Measurements from ENCODE around the gene CYP24A1. TPM values are rescaled to one million over a fixed set of nuclear protein-coding genes. Genes with fewer than 3 reads are reported as not detected.

The CYP24A1 gene
- total RNA-seq, 3 donors from 2014 or later (not counting 1 experiment from before 2014, with no cell fraction given): 0.12 TPM; not detected in 2

DNA sequence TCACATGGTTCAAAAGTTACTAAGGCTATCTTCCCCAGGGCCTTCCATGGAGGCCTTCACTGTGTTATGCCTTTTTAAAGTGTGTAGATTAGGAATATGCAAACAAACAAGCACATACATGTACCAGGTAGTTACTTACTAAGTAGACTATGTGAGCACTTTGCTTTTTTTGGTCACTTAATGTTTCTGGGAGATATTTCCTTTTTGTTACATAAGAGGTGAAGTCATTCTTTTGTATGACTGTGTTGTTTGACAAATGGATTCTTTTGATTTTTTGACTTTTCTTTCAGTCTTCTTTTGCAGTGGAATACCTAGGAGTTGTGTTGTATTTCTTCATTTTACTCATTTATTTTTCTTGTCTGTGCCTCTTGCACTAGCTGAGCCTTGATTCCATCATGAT is 63.7 kb downstream of the CYP24A1 start:
- ATAC-seq: no peak
- no peaks in the 10 kb centered on the region for H3K9me3 Mint-ChIP-seq
- no peak overlapping the region for H3K4me3 ChIP-seq (ENCODE audit: low read length)

GRCh38 chr20:54108817-54109216 is 65.0 kb downstream of the CYP24A1 start:
- Histone ChIP-seq H3K4me1 (ENCODE audit: control insufficient read depth, insufficient read depth, low read length) (no peaks in the 10 kb centered on the region), H3K9me3 (ENCODE audit: control insufficient read depth, insufficient read depth, low read length) (no peaks in the 10 kb centered on the region), H3K27me3 (ENCODE audit: control insufficient read depth, insufficient read depth, low read length) (no peaks in the 10 kb centered on the region), H3K27ac (ENCODE audit: low read length) (no peak overlapping the region), H3K4me3 (ENCODE audit: low read length) (no peak overlapping the region), H3K36me3 (ENCODE audit: control insufficient read depth, insufficient read depth, low read length) (no peaks in the 10 kb centered on the region)
- Mint-ChIP-seq H3K9me3 (no peaks in the 10 kb centered on the region), H3K4me3 (no peak overlapping the region), H3K4me1 (no peaks in the 10 kb centered on the region), H3K36me3 (no peaks in the 10 kb centered on the region), H3K27me3 (ENCODE audit: low read depth in 2 of 2) (peaks cover 0 to 6% of the 10 kb centered on the region in 2 donors), H3K27ac (no peak overlapping the region)
- intact Hi-C loops (cut with micrococcal nuclease): no loop called here
- DNase-seq (no peak), ATAC-seq (no peak)
- TF ChIP-seq, protein P1, sequence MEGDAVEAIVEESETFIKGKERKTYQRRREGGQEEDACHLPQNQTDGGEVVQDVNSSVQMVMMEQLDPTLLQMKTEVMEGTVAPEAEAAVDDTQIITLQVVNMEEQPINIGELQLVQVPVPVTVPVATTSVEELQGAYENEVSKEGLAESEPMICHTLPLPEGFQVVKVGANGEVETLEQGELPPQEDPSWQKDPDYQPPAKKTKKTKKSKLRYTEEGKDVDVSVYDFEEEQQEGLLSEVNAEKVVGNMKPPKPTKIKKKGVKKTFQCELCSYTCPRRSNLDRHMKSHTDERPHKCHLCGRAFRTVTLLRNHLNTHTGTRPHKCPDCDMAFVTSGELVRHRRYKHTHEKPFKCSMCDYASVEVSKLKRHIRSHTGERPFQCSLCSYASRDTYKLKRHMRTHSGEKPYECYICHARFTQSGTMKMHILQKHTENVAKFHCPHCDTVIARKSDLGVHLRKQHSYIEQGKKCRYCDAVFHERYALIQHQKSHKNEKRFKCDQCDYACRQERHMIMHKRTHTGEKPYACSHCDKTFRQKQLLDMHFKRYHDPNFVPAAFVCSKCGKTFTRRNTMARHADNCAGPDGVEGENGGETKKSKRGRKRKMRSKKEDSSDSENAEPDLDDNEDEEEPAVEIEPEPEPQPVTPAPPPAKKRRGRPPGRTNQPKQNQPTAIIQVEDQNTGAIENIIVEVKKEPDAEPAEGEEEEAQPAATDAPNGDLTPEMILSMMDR (IDR thresholded peaks at IDR 0.05): no peak
- WGBS (ENCODE audit: insufficient coverage): no CpG with 5 or more reads among the region's 1 CpG

More for the DNA sequence above, 63.7 kb downstream of the CYP24A1 start:
- H3K27me3 Mint-ChIP-seq (ENCODE audit: low read depth in 2 of 2): peaks cover 0 to 1% of the 10 kb centered on the region in 2 donors
- H3K36me3 Mint-ChIP-seq: no peaks in the 10 kb centered on the region
- Histone ChIP-seq H3K36me3 (ENCODE audit: control insufficient read depth, insufficient read depth, low read length) (no peaks in the 10 kb centered on the region), H3K27me3 (ENCODE audit: control insufficient read depth, insufficient read depth, low read length) (no peaks in the 10 kb centered on the region), H3K9me3 (ENCODE audit: control insufficient read depth, insufficient read depth, low read length) (no peaks in the 10 kb centered on the region), H3K4me1 (ENCODE audit: control insufficient read depth, insufficient read depth, low read length) (no peaks in the 10 kb centered on the region), H3K27ac (ENCODE audit: low read length) (no peak overlapping the region)
- no peak overlapping the region for H3K27ac Mint-ChIP-seq
- no peak for DNase-seq
- TF ChIP-seq, protein P1 (IDR thresholded peaks at IDR 0.05): no peak
- H3K4me1 Mint-ChIP-seq: no peaks in the 10 kb centered on the region
- no peak overlapping the region for H3K4me3 Mint-ChIP-seq
- intact Hi-C loops (cut with micrococcal nuclease): no loop called here

GRCh38 chr20:54108326-54108642 is 65.5 kb downstream of the CYP24A1 start:
- DNase-seq (no peak), ATAC-seq (no peak)
- Histone ChIP-seq H3K36me3 (ENCODE audit: control insufficient read depth, insufficient read depth, low read length) (no peaks in the 10 kb centered on the region), H3K4me1 (ENCODE audit: control insufficient read depth, insufficient read depth, low read length) (no peaks in the 10 kb centered on the region), H3K9me3 (ENCODE audit: control insufficient read depth, insufficient read depth, low read length) (no peaks in the 10 kb centered on the region), H3K27me3 (ENCODE audit: control insufficient read depth, insufficient read depth, low read length) (no peaks in the 10 kb centered on the region), H3K27ac (ENCODE audit: low read length) (no peak overlapping the region), H3K4me3 (ENCODE audit: low read length) (no peak overlapping the region)
- intact Hi-C loops (cut with micrococcal nuclease): no loop called here
- Mint-ChIP-seq H3K4me3 (no peak overlapping the region), H3K27me3 (ENCODE audit: low read depth in 2 of 2) (peaks cover 0 to 6% of the 10 kb centered on the region in 2 donors), H3K36me3 (no peaks in the 10 kb centered on the region), H3K9me3 (no peaks in the 10 kb centered on the region), H3K4me1 (peaks cover 0 to 2% of the 10 kb centered on the region in 2 donors), H3K27ac (no peak overlapping the region)
- TF ChIP-seq, protein P1 (IDR thresholded peaks at IDR 0.05): no peak

DNA sequence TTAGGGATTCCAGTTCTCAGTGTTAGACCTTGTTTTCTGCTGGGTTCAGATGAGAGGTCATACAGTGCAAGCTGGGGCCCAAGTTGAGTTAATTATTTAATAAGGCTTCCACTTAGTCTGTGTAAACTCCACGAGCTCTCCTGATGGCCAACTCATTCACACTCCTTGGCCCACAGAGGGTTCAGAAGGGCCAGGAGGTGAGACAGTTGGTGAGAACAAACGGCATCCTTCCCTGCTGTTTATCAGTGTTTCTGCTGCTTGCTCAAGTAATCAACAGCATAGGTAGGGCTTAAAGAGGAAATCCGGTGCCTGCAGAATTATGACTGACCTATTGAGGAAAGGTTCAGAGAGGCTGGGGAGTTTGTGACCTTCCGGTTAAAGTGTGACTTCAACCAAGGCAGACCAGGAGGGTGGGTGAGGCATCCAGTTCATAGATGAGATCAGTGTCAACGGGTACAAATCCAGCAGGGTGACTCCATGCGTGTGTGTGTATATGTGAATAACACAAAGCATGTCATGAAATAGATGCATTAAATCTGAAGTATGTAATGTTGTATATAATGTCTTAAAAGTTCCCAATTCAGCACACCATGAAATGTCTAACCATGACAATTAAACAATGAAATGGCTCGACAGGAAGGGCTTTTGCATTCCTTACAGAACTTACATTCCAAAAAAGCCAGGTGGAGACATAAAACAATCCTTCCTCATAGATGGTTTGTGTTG is 66.0 kb downstream of the CYP24A1 start:
- H3K27ac ChIP-seq (ENCODE audit: low read length): no peak overlapping the region
- no peak for ATAC-seq
- no peak for DNase-seq
- no peaks in the 10 kb centered on the region for H3K9me3 ChIP-seq (ENCODE audit: control insufficient read depth, insufficient read depth, low read length)
- 87% methylated on average over 6 of the region's 7 CpGs for WGBS (ENCODE audit: insufficient coverage)
- no peaks in the 10 kb centered on the region for H3K9me3 Mint-ChIP-seq
- no peaks in the 10 kb centered on the region for H3K36me3 Mint-ChIP-seq
- H3K27me3 Mint-ChIP-seq (ENCODE audit: low read depth in 2 of 2): peaks cover 0 to 6% of the 10 kb centered on the region in 2 donors
- H3K36me3 ChIP-seq (ENCODE audit: control insufficient read depth, insufficient read depth, low read length): no peaks in the 10 kb centered on the region
- TF ChIP-seq, protein P1 (IDR thresholded peaks at IDR 0.05): no peak
- H3K27ac Mint-ChIP-seq: no peak overlapping the region
- no peaks in the 10 kb centered on the region for H3K4me1 ChIP-seq (ENCODE audit: control insufficient read depth, insufficient read depth, low read length)
- H3K4me1 Mint-ChIP-seq: peaks cover 0 to 4% of the 10 kb centered on the region in 2 donors
- no peaks in the 10 kb centered on the region for H3K27me3 ChIP-seq (ENCODE audit: control insufficient read depth, insufficient read depth, low read length)
- H3K4me3 ChIP-seq (ENCODE audit: low read length): no peak overlapping the region
- no peak overlapping the region for H3K4me3 Mint-ChIP-seq
- intact Hi-C loops (cut with micrococcal nuclease): no loop called here

Measured in natural killer cell (primary cell).